Measurements from ENCODE around the gene PLCG2. TPM values are rescaled to one million over a fixed set of nuclear protein-coding genes. Genes with fewer than 3 reads are reported as not detected.

Gene PLCG2
- polyA plus RNA-seq, 1 donor from 2014 or later = not detected

- no peaks in the 10 kb centered on the region for H3K9me3 ChIP-seq (ENCODE audit: low read length)
- H4K20me1 ChIP-seq (ENCODE audit: insufficient read depth) = no peaks in the 10 kb centered on the region
- H3K9ac ChIP-seq (ENCODE audit: low read length) = no peak overlapping the region
- TF ChIP-seq RAD21 (conservative IDR thresholded peaks at IDR 0.05) (no peak), SMC3 (conservative IDR thresholded peaks at IDR 0.05; ENCODE audit: poor library complexity) (no peak), TAF1 (IDR thresholded peaks at IDR 0.05; ENCODE audit: low read depth) (no peak), EP300 (conservative IDR thresholded peaks at IDR 0.05; ENCODE audit: poor library complexity, severe bottlenecking) (no peak), EZH2 (IDR thresholded peaks at IDR 0.05; ENCODE audit: borderline replicate concordance, insufficient read depth, low read length, poor library complexity, severe bottlenecking) (no peak), MXI1 (conservative IDR thresholded peaks at IDR 0.05; ENCODE audit: poor library complexity, severe bottlenecking) (no peak), POLR2AphosphoS5 (IDR thresholded peaks at IDR 0.05) (no peak)
- TF ChIP-seq, protein P1, sequence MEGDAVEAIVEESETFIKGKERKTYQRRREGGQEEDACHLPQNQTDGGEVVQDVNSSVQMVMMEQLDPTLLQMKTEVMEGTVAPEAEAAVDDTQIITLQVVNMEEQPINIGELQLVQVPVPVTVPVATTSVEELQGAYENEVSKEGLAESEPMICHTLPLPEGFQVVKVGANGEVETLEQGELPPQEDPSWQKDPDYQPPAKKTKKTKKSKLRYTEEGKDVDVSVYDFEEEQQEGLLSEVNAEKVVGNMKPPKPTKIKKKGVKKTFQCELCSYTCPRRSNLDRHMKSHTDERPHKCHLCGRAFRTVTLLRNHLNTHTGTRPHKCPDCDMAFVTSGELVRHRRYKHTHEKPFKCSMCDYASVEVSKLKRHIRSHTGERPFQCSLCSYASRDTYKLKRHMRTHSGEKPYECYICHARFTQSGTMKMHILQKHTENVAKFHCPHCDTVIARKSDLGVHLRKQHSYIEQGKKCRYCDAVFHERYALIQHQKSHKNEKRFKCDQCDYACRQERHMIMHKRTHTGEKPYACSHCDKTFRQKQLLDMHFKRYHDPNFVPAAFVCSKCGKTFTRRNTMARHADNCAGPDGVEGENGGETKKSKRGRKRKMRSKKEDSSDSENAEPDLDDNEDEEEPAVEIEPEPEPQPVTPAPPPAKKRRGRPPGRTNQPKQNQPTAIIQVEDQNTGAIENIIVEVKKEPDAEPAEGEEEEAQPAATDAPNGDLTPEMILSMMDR (IDR thresholded peaks at IDR 0.05; ENCODE audit: poor library complexity, severe bottlenecking) = no peak
- TF ChIP-seq, protein P2, sequence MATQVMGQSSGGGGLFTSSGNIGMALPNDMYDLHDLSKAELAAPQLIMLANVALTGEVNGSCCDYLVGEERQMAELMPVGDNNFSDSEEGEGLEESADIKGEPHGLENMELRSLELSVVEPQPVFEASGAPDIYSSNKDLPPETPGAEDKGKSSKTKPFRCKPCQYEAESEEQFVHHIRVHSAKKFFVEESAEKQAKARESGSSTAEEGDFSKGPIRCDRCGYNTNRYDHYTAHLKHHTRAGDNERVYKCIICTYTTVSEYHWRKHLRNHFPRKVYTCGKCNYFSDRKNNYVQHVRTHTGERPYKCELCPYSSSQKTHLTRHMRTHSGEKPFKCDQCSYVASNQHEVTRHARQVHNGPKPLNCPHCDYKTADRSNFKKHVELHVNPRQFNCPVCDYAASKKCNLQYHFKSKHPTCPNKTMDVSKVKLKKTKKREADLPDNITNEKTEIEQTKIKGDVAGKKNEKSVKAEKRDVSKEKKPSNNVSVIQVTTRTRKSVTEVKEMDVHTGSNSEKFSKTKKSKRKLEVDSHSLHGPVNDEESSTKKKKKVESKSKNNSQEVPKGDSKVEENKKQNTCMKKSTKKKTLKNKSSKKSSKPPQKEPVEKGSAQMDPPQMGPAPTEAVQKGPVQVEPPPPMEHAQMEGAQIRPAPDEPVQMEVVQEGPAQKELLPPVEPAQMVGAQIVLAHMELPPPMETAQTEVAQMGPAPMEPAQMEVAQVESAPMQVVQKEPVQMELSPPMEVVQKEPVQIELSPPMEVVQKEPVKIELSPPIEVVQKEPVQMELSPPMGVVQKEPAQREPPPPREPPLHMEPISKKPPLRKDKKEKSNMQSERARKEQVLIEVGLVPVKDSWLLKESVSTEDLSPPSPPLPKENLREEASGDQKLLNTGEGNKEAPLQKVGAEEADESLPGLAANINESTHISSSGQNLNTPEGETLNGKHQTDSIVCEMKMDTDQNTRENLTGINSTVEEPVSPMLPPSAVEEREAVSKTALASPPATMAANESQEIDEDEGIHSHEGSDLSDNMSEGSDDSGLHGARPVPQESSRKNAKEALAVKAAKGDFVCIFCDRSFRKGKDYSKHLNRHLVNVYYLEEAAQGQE (IDR thresholded peaks at IDR 0.05; ENCODE audit: borderline replicate concordance) = no peak
- H3K27me3 ChIP-seq (ENCODE audit: insufficient read depth, low read depth, low read length) = no peaks in the 10 kb centered on the region
- H3K36me3 ChIP-seq (ENCODE audit: insufficient read depth, low read length) = no peaks in the 10 kb centered on the region
- no peak overlapping the region for H3K4me2 ChIP-seq (ENCODE audit: low read length)
- H2AFZ ChIP-seq (ENCODE audit: low read depth, low read length) = no peak overlapping the region
- H3K79me2 ChIP-seq (replicated peaks; ENCODE audit: insufficient read depth, low read length) = no peaks in the 10 kb centered on the region
- no peaks in the 10 kb centered on the region for H3F3A ChIP-seq (ENCODE audit: insufficient read depth, low read length, poor library complexity, severe bottlenecking)
- no peak overlapping the region for H3K4me3 ChIP-seq (ENCODE audit: low read length)
- no peaks in the 10 kb centered on the region for H3K9me2 ChIP-seq (ENCODE audit: insufficient read depth, low read length)
- no peak overlapping the region for H3K27ac ChIP-seq (ENCODE audit: low read length)
These were observed 139.8 kb downstream of the PLCG2 start for GRCh38 chr16:81918927-81919326.

DNA sequence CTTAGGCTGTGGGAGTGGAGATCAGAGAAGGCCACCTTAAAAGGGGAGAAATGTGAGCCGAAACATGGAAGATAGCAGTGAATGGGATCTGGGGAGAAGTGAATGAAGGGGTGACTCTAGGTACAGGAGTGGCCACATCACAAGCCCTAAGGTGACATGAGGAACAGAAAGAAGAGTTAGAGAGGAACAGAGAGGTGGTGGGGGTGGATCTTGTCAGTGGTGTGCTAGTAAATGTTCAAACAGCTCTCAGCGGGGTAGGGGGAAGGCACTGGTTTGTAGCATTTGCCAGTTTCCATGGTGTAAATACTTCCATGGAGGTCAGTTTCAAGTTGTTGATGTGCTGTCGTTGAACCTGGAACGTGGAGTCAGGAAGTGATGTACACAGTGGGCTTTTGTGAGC, 141.4 kb downstream of the PLCG2 start:
- Histone ChIP-seq H3K79me2 (replicated peaks; ENCODE audit: insufficient read depth, low read length) (no peaks in the 10 kb centered on the region), H3K4me2 (ENCODE audit: low read length) (no peak overlapping the region), H3K9ac (ENCODE audit: low read length) (no peak overlapping the region), H3F3A (ENCODE audit: insufficient read depth, low read length, poor library complexity, severe bottlenecking) (no peaks in the 10 kb centered on the region), H3K27me3 (ENCODE audit: insufficient read depth, low read depth, low read length) (no peaks in the 10 kb centered on the region), H3K27ac (ENCODE audit: low read length) (no peak overlapping the region), H2AFZ (ENCODE audit: low read depth, low read length) (no peak overlapping the region), H3K4me3 (ENCODE audit: low read length) (no peak overlapping the region), H3K9me2 (ENCODE audit: insufficient read depth, low read length) (no peaks in the 10 kb centered on the region), H3K36me3 (ENCODE audit: insufficient read depth, low read length) (no peaks in the 10 kb centered on the region), H4K20me1 (ENCODE audit: insufficient read depth) (no peaks in the 10 kb centered on the region), H3K9me3 (ENCODE audit: low read length) (no peaks in the 10 kb centered on the region)
- no peak for TF ChIP-seq RAD21 (conservative IDR thresholded peaks at IDR 0.05)
